RWPE1 (cell line): ENCODE data around the gene TBC1D16.
"Not testable (repeated sequence)": the region's sequence is repeated elsewhere in the genome, so short reads cannot be mapped to it uniquely, and the experiment has no call there.

ENCODE experiments used
- CTCF ChIA-PET: fragments of 350-600 bp; sonication (Branson Sonifier 250); formaldehyde crosslinking; extraction: SDS; loops from one replicate; lab custom pipeline; 2021; lab: Yijun Ruan, JAX
- POLR2A ChIA-PET: fragments of 400-600 bp; formaldehyde crosslinking; extraction: SDS; loops from one replicate; lab custom pipeline; 2020; ENCODE audit warnings: antibody characterized with exemption; ENCODE audit not compliant: low non-redundant PET; lab: Yijun Ruan, JAX
- DNase-seq: peaks from one replicate; pipeline ENCODE4 v3.0.0; 2012; ENCODE audit warnings: low spot score
- H3K27ac ChIP-seq: fragments of 450-650 bp; 2 replicates; pipeline ENCODE4 v1.5.1; 2017
- TF ChIP-seq, protein P1 (sequence below): fragments of 450-650 bp; conservative IDR thresholded peaks from 2 replicates; pipeline ENCODE4 v1.5.1; 2017; ENCODE audit warnings: low read depth, mild to moderate bottlenecking

TBC1D16 gene

DNA sequence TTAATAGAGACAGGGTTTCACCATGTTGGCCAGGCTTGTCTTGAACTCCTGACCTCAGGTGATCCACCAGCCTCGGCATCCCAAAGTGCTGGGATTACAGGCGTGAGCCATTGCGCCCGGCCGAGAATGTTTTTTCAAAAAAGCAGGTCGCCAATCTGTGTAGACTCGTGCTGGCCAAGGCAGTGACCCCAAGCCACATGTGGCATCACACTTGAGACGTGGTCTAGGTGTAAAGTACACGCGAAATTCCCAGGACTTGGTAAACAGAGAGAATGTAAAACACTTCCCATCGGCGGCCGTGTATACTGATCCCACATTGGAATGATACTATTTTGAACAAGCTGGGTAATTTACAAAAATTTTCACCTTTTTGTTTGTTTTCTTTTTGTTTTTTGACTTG lies 41.1 kb downstream of the TBC1D16 start:
- peak overlapping the region; percentile 86 for H3K27ac ChIP-seq
- POLR2A ChIA-PET = no interaction called here
- CTCF ChIA-PET = interaction anchor here (0.5 to 1.1 kb wide), 3 partner anchors 79 to 997 kb away, joined by 3 to 5 read pairs (median 5); partner anchors contain the start of gene CHMP6

DNA sequence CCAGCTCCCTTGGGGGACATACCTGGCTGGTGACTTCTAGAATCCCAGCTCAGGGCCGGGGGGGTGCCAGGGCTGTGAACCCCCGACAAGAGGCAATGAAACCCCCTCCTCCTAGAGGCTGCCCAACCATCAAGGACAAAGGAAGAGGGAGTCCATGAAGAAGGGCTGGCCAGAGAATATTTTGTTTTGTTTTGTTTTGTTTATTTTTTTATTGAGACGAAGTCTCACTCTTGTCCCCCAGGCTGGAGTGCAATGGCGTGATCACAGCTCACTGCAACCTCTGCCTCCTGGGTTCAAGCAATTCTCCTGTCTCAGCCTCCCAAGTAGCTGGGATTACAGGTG lies 41.5 kb downstream of the TBC1D16 start:
- ChIA-PET POLR2A (interaction anchor here (0.5 to 1.1 kb wide), 2 partner anchors 155 to 183 kb away, joined by 3 read pairs; partner anchors contain the start of gene CBX4), CTCF (interaction anchor here (0.5 to 1.1 kb wide), 3 partner anchors 78 to 998 kb away, joined by 3 to 5 read pairs (median 4); partner anchors contain the start of genes CBX4 and CHMP6)
- H3K27ac ChIP-seq = peak overlapping the region; percentile 86

More for the DNA sequence above, 41.1 kb downstream of the TBC1D16 start:
- TF ChIP-seq, protein P1, sequence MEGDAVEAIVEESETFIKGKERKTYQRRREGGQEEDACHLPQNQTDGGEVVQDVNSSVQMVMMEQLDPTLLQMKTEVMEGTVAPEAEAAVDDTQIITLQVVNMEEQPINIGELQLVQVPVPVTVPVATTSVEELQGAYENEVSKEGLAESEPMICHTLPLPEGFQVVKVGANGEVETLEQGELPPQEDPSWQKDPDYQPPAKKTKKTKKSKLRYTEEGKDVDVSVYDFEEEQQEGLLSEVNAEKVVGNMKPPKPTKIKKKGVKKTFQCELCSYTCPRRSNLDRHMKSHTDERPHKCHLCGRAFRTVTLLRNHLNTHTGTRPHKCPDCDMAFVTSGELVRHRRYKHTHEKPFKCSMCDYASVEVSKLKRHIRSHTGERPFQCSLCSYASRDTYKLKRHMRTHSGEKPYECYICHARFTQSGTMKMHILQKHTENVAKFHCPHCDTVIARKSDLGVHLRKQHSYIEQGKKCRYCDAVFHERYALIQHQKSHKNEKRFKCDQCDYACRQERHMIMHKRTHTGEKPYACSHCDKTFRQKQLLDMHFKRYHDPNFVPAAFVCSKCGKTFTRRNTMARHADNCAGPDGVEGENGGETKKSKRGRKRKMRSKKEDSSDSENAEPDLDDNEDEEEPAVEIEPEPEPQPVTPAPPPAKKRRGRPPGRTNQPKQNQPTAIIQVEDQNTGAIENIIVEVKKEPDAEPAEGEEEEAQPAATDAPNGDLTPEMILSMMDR = no peak
- no peak for DNase-seq

DNA sequence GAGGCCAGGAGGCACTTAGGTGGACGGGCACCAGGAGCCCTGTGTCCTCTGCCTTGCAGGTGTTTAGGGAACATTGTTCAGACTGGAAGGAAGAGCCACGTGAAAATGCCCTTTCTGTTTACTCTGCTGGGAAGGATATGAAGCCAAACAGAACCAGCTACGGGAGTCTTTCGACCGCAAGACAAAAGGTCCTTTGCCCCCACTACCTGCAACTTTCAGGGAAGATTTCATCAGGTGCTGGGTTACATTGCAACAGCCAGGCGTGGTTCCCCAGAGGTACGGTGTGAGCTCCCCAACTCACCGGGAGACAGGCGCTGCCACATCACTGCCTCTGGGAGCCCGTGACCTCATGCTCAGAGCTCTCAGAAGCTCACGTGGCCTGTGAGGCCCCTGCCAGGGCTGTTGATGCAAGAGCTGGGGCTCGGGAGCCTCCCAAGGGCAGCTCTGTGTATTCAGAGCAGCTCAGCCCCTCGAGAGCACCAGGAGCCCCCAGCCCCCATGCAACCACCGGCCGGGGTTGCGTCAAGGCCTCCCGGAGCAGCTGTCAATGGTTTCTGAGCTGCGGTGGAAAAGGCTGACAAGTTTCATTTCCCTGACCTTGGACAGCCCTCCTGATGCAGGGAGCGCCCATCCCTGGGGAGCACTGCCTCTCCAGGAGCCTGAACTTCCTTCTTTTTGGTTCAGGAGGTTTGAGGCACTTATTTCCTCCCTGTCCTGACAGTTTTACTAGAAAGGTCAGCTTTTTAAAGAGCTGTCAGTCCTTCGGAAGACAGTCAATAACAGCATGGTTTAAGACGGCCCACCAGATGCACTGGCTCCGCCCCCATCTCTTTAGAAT lies 42.1 kb downstream of the TBC1D16 start:
- POLR2A ChIA-PET = interaction anchor here (0.5 to 1.1 kb wide), 3 partner anchors 155 to 247 kb away, joined by 3 to 4 read pairs (median 3); partner anchors contain the start of gene CBX4
- TF ChIP-seq, protein P1 = no peak
- CTCF ChIA-PET = interaction anchor here (0.5 to 1.4 kb wide), 7 partner anchors 15 to 998 kb away, joined by 3 to 5 read pairs (median 3); partner anchors contain the start of genes CBX4 and CHMP6
- peak; percentile 88 for DNase-seq
- H3K27ac ChIP-seq = peak overlapping the region; percentile 86

More for the DNA sequence above, 41.5 kb downstream of the TBC1D16 start:
- DNase-seq = not testable (repeated sequence)

DNA sequence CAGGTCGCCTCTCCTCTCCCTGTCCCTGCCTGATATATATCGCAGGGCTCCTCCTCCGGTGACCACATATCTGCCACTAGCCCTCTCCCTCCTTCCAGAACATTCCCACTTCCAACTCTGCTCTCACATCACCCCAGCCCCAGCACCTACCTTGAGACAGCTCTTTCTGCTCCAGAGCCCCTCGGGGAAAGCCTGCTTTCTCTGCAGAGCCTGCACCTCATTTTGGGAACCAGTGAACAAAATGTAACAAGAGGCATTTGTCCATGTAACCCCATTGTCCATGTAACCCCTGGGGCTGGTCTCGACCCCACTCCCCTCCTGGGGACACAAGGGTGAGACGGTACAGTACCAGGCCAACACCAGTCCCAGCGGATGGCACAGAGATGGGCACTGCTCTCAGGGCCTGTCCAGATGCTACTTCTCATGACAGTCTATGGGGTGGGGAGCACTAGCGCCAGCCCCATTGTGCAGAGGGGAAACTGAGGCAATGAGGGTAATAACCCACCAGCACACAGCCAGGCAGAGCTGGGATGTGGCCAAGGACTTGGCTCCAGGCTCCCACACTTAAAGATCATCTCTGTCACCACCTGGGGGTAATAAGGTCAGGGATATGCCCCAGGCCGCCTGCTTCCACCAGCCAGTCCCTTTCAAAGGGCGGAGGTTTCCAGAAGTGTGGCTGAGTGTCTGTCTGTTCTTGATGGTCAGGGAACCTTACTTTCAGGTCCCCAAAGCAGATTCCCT lies 42.9 kb downstream of the TBC1D16 start:
- TF ChIP-seq, protein P1 = no peak
- peak overlapping the region; percentile 86 for H3K27ac ChIP-seq
- CTCF ChIA-PET = interaction anchor here (0.6 to 1.4 kb wide), 5 partner anchors 16 to 203 kb away, joined by 3 to 5 read pairs (median 3); no protein-coding TSS in a partner anchor
- no peak for DNase-seq
- POLR2A ChIA-PET = interaction anchor here (0.6 to 1.1 kb wide), 2 partner anchors 154 to 247 kb away, joined by 3 to 4 read pairs; partner anchors contain the start of gene CBX4

DNA sequence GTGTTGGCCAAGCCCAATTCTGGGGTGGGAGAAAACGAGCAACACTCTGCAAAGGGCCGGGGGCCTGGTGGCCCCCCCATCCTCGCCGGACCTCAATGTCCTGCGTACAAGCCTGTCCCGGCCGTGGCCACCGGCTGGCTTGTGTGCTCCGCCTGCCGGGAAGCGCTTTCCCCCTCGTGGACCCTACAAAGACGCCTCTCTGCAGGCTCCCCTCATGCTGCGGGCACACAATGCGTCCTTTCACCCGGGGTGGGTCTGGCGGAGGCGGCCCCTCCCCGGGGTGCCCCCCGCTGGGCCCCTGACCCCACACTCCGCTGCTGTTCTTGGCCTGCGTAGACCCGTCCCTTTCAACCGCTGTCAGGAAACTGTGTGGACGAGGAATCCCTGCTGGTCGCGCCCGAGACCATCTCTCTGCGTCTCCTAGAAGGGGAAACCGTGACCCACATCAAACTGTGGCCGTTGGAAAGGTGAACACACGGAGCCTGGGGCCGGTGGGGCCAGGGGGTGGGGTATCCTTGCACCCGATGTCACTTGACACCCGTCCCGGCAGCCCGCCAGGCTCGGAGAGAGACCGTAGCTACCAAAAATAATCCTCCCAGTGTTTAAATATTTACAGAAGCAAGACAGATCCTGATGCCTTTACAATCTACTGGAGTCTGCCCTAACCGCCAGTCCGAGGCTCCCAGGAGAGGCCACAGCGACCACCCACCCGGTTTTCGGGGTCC lies 43.6 kb downstream of the TBC1D16 start:
- POLR2A ChIA-PET = no interaction called here
- TF ChIP-seq, protein P1 = no peak
- no peak for DNase-seq
- CTCF ChIA-PET = interaction anchor here (0.5 to 1.4 kb wide), 10 partner anchors 10 to 190 kb away, joined by 3 to 9 read pairs (median 4); no protein-coding TSS in a partner anchor
- H3K27ac ChIP-seq = peak overlapping the region; percentile 86

DNA sequence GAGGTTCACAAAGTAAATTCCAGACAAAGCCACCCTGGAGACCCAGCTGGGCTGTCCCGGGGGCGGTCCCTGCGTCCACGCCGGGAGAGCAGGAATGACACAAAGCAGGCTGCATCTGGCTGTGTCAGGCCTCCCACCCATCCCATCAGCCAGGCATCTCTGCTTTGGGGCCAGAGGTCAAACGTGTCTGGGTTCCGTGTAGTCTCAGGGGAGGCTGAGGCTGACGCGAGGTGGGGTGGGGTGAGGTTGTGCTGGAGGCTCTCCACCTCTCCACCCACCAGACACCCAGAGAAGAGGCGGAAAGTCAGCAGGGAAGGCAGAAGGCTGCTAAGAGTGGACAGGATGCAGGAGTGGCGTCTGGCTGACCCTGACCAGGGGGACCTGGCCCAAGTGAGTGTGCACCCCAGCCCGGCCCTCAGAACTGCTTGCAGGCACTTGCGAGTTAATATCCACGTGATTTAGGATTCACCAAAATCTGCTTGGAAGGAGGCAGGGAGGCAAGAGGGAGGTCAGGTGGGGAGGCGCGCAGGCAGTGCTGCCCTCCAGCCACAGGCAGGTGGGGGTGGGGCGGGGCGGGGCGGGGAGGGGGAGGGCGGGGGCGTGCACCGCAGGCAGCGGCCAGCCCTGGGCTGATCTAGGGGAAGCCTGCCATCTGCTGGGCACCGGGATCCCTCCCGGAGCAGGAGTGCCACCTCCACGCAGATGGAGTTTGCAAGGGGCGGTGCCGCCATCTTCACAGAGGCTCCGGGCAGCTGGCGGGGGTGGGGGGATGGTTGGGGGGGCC lies 44.3 kb downstream of the TBC1D16 start:
- TF ChIP-seq, protein P1 = peak; percentile 67
- peak; percentile 91 for DNase-seq
- ChIA-PET POLR2A (no interaction called here), CTCF (interaction anchor here (0.5 to 0.9 kb wide), 10 partner anchors 37 to 193 kb away, joined by 3 to 9 read pairs (median 4); no protein-coding TSS in a partner anchor)
- peak overlapping the region; percentile 86; the same call in 1 of the 2 replicates for H3K27ac ChIP-seq
